SJCRH30 (cell line): ENCODE data around the gene UPF3A. TPM values are rescaled to one million over a fixed set of nuclear protein-coding genes. Genes with fewer than 3 reads are reported as not detected.
"Not testable (repeated sequence)": the region's sequence is repeated elsewhere in the genome, so short reads cannot be mapped to it uniquely, and the experiment has no call there.

Experiments
- DNase-seq, 2 experiments: peaks; one replicate each; pipeline ENCODE4 v3.0.0-alpha.2; 2015 to 2020
- H3K27ac ChIP-seq: fragments of 250-450 bp; sonication (Bioruptor Pico); 2 replicates; pipeline ENCODE4 v1.5.1; 2020; ENCODE audit warnings: mild to moderate bottlenecking, moderate library complexity
- H3K27me3 ChIP-seq: fragments of 250-450 bp; sonication (Bioruptor Pico); 2 replicates; pipeline ENCODE4 v1.5.1; 2020; ENCODE audit warnings: mild to moderate bottlenecking, moderate library complexity
- H3K36me3 ChIP-seq: fragments of 250-450 bp; sonication (Bioruptor Pico); 2 replicates; pipeline ENCODE4 v1.5.1; 2020; ENCODE audit warnings: mild to moderate bottlenecking, moderate library complexity
- H3K4me1 ChIP-seq: fragments of 250-450 bp; sonication (Bioruptor Pico); 2 replicates; pipeline ENCODE4 v1.5.1; 2020; ENCODE audit warnings: mild to moderate bottlenecking, moderate library complexity
- H3K4me3 ChIP-seq: fragments of 250-450 bp; sonication (Bioruptor Pico); 2 replicates; pipeline ENCODE4 v1.5.1; 2020; ENCODE audit warnings: mild to moderate bottlenecking, moderate library complexity
- H3K9me3 ChIP-seq: fragments of 250-450 bp; sonication (Bioruptor Pico); replicated peaks from 2 replicates; pipeline ENCODE4 v1.5.1; 2020; ENCODE audit warnings: mild to moderate bottlenecking, moderate library complexity
- total RNA-seq: library from RNA; depleted of rRNA; stranded (reverse); fragments of >200 nt; shearing (Covaris generic); gene quantifications from 2 replicates; pipeline ENCODE4 v1.2.3, GENCODE V29; 2014; rRNA removed

Gene UPF3A
- total RNA-seq: 32.0 and 34.1 TPM in 2 replicates

GRCh38 chr13:114281351-114282040, at the start of gene UPF3A:
Gene UPF3A (plus strand): TSS chr13:114281601. CDS start chr13:114281640, 39 bp downstream.
- Histone ChIP-seq H3K36me3 (peaks cover 28% of the 10 kb centered on the region), H3K4me1 (peaks cover 10% of the 10 kb centered on the region)
- DNase-seq: peak; percentile 93

GRCh38 chr13:114231886-114232285, 49.5 kb upstream of the UPF3A start:
- Histone ChIP-seq H3K27me3 (no peaks in the 10 kb centered on the region), H3K4me1 (peaks cover 12% of the 10 kb centered on the region), H3K4me3 (no peak overlapping the region), H3K9me3 (no peaks in the 10 kb centered on the region), H3K27ac (no peak overlapping the region), H3K36me3 (0 out of 2 replicates have a peak, but pooled peaks cover under 1% of the 10 kb centered on the region)
- no peak for DNase-seq

More at GRCh38 chr13:114281351-114282040, at the start of gene UPF3A:
- no peaks in the 10 kb centered on the region for H3K9me3 ChIP-seq
- H3K27ac ChIP-seq: peak within 1 kb of the TSS; percentile 99
- no peaks in the 10 kb centered on the region for H3K27me3 ChIP-seq
- peak within 1 kb of the TSS; percentile 99 for H3K4me3 ChIP-seq

GRCh38 chr13:114234266-114234644, 47.1 kb upstream of the UPF3A start:
- peak overlapping the region; percentile 70; the same call in 1 of the 2 replicates for H3K27ac ChIP-seq

GRCh38 chr13:114234645-114235421, 46.6 kb upstream of the UPF3A start, which contains the start of gene CDC16:
Gene CDC16 (plus strand): TSS chr13:114234897. CDS start chr13:114235085, 188 bp downstream.
- DNase-seq: peak; percentile 94
- H3K36me3 ChIP-seq: peaks cover 19% of the 10 kb centered on the region
- H3K27ac ChIP-seq: peak within 1 kb of the TSS; percentile 70
- peaks cover 12% of the 10 kb centered on the region for H3K4me1 ChIP-seq
- no peaks in the 10 kb centered on the region for H3K27me3 ChIP-seq
- peak within 1 kb of the TSS; percentile 98 for H3K4me3 ChIP-seq
- no peaks in the 10 kb centered on the region for H3K9me3 ChIP-seq

More at GRCh38 chr13:114234266-114234644, 47.1 kb upstream of the UPF3A start:
- no peaks in the 10 kb centered on the region for H3K27me3 ChIP-seq
- H3K9me3 ChIP-seq: no peaks in the 10 kb centered on the region
- H3K4me3 ChIP-seq: peak overlapping the region; percentile 98
- peaks cover 12% of the 10 kb centered on the region for H3K4me1 ChIP-seq
- H3K36me3 ChIP-seq: peaks cover 15% of the 10 kb centered on the region
- DNase-seq: peak in 1 of 2 experiments; percentile 9

GRCh38 chr13:114235697-114236096, 45.7 kb upstream of the UPF3A start:
- Histone ChIP-seq H3K27me3 (no peaks in the 10 kb centered on the region), H3K9me3 (no peaks in the 10 kb centered on the region), H3K4me3 (peak overlapping the region; percentile 98), H3K36me3 (peaks cover 23% of the 10 kb centered on the region), H3K27ac (peak overlapping the region; percentile 70; the same call in 1 of the 2 replicates), H3K4me1 (peaks cover 12% of the 10 kb centered on the region)
- peak in 1 of 2 experiments; percentile 10 for DNase-seq

- Histone ChIP-seq H3K9me3 (no peaks in the 10 kb centered on the region), H3K4me1 (peaks cover 12% of the 10 kb centered on the region), H3K4me3 (peak overlapping the region; percentile 98), H3K27ac (no peak overlapping the region), H3K36me3 (peaks cover 25% of the 10 kb centered on the region), H3K27me3 (no peaks in the 10 kb centered on the region)
- DNase-seq: no peak
Observed at GRCh38 chr13:114236227-114236626, 45.2 kb upstream of the UPF3A start.

GRCh38 chr13:114237415-114238112, 43.8 kb upstream of the UPF3A start:
- no peak for DNase-seq

GRCh38 chr13:114241918-114242317, 39.5 kb upstream of the UPF3A start:
- Histone ChIP-seq H3K27ac (no peak overlapping the region), H3K4me3 (no peak overlapping the region), H3K27me3 (no peaks in the 10 kb centered on the region), H3K4me1 (no peaks in the 10 kb centered on the region), H3K9me3 (no peaks in the 10 kb centered on the region), H3K36me3 (peaks cover 74% of the 10 kb centered on the region)
- no peak for DNase-seq

More at GRCh38 chr13:114237415-114238112, 43.8 kb upstream of the UPF3A start:
- no peaks in the 10 kb centered on the region for H3K9me3 ChIP-seq
- no peaks in the 10 kb centered on the region for H3K27me3 ChIP-seq
- no peak overlapping the region for H3K27ac ChIP-seq
- no peak overlapping the region for H3K4me3 ChIP-seq
- peaks cover 10% of the 10 kb centered on the region for H3K4me1 ChIP-seq
- peaks cover 31% of the 10 kb centered on the region for H3K36me3 ChIP-seq

GRCh38 chr13:114243971-114244370, 37.4 kb upstream of the UPF3A start:
- Histone ChIP-seq H3K36me3 (peaks cover 70% of the 10 kb centered on the region), H3K4me1 (no peaks in the 10 kb centered on the region), H3K27ac (no peak overlapping the region), H3K9me3 (no peaks in the 10 kb centered on the region), H3K4me3 (no peak overlapping the region), H3K27me3 (no peaks in the 10 kb centered on the region)
- DNase-seq: no peak

- H3K9me3 ChIP-seq: no peaks in the 10 kb centered on the region
Observed at GRCh38 chr13:114244637-114245036, 36.8 kb upstream of the UPF3A start.

GRCh38 chr13:114248011-114248410, 33.4 kb upstream of the UPF3A start:
- no peak for DNase-seq
- H3K4me1 ChIP-seq: no peaks in the 10 kb centered on the region
- no peak overlapping the region for H3K27ac ChIP-seq
- H3K9me3 ChIP-seq: no peaks in the 10 kb centered on the region
- H3K27me3 ChIP-seq: no peaks in the 10 kb centered on the region
- no peak overlapping the region for H3K4me3 ChIP-seq
- peaks cover 74% of the 10 kb centered on the region for H3K36me3 ChIP-seq

More at GRCh38 chr13:114244637-114245036, 36.8 kb upstream of the UPF3A start:
- Histone ChIP-seq H3K4me3 (no peak overlapping the region), H3K27me3 (no peaks in the 10 kb centered on the region), H3K27ac (no peak overlapping the region), H3K4me1 (no peaks in the 10 kb centered on the region), H3K36me3 (peaks cover 69% of the 10 kb centered on the region)
- no peak for DNase-seq

GRCh38 chr13:114249077-114249476, 32.3 kb upstream of the UPF3A start:
- Histone ChIP-seq H3K27ac (no peak overlapping the region), H3K36me3 (peaks cover 71% of the 10 kb centered on the region)

GRCh38 chr13:114251639-114252440, 29.6 kb upstream of the UPF3A start:
- not testable (repeated sequence) for DNase-seq

More at GRCh38 chr13:114249077-114249476, 32.3 kb upstream of the UPF3A start:
- Histone ChIP-seq H3K4me1 (no peaks in the 10 kb centered on the region), H3K27me3 (no peaks in the 10 kb centered on the region), H3K4me3 (no peak overlapping the region), H3K9me3 (no peaks in the 10 kb centered on the region)
- DNase-seq: no peak

GRCh38 chr13:114256547-114256946, 24.9 kb upstream of the UPF3A start:
- no peak overlapping the region for H3K27ac ChIP-seq
- no peak overlapping the region for H3K4me3 ChIP-seq
- H3K27me3 ChIP-seq: no peaks in the 10 kb centered on the region
- no peak for DNase-seq
- H3K36me3 ChIP-seq: peaks cover 71% of the 10 kb centered on the region
- no peaks in the 10 kb centered on the region for H3K4me1 ChIP-seq
- H3K9me3 ChIP-seq: no peaks in the 10 kb centered on the region

More at GRCh38 chr13:114251639-114252440, 29.6 kb upstream of the UPF3A start:
- not testable (repeated sequence) for H3K4me1 ChIP-seq, H3K4me3 ChIP-seq, H3K27me3 ChIP-seq, H3K27ac ChIP-seq, H3K9me3 ChIP-seq
- H3K36me3 ChIP-seq: peaks cover 66% of the 10 kb centered on the region
